SK-N-SH (cell line): ENCODE data around the gene PRRX1. TPM values are rescaled to one million over a fixed set of nuclear protein-coding genes. Genes with fewer than 3 reads are reported as not detected.
A peak's percentile ranks its signal among the peaks of the same experiment; 100 is the strongest.

Experiments
- CTCF ChIA-PET: fragments of 300-600, 350-600 bp; formaldehyde crosslinking; extraction: SDS; loops from one replicate; lab custom pipeline; 2021; lab: Yijun Ruan, JAX
- POLR2A ChIA-PET: fragments of 350-600 bp; sonication (Branson Sonifier 250); formaldehyde crosslinking; extraction: SDS; loops from one replicate; lab custom pipeline; 2020; ENCODE audit warnings: antibody characterized with exemption, inconsistent platforms; lab: Yijun Ruan, JAX
- DNase-seq: peaks from one replicate; pipeline ENCODE4 v3.0.0; 2012
- H2AFZ ChIP-seq: fragments of 200-600 bp; sonication (generic); 2 replicates; pipeline ENCODE4 v1.8.1; 2016; ENCODE audit warnings: antibody characterized with exemption, mild to moderate bottlenecking, low read depth
- H3F3A ChIP-seq: fragments of 200-600 bp; sonication (generic); replicated peaks from 2 replicates; pipeline ENCODE3; 2016; ENCODE audit warnings: antibody characterized with exemption, mild to moderate bottlenecking; ENCODE audit not compliant: insufficient read depth
- H3K27ac ChIP-seq, 2 experiments: fragments of 200-500 bp in 1 of 2; fragments of 200-600 bp in 1 of 2; sonication (Bioruptor generic) in 1 of 2; sonication (generic), shearing (Covaris generic) in 1 of 2; 2 replicates each; pipeline versions ENCODE4 v1.5.1 to v1.6.1; 2014 to 2016; ENCODE audit warnings: low read depth in 2 of 2, inconsistent platforms in 1 of 2, low read length in 1 of 2, mild to moderate bottlenecking in 1 of 2, mixed read lengths in 1 of 2
- H3K27me3 ChIP-seq: fragments of 200-600 bp; sonication (generic), shearing (Covaris generic); 2 replicates; pipeline ENCODE4 v1.6.1; 2016; ENCODE audit warnings: mixed run types; ENCODE audit not compliant: insufficient read depth
- H3K36me3 ChIP-seq, 2 experiments: fragments of 200-500 bp in 1 of 2; fragments of 200-600 bp in 1 of 2; sonication (Bioruptor generic) in 1 of 2; sonication (generic) in 1 of 2; replicated peaks in 1 of 2; 2 replicates each; pipeline versions ENCODE3 to v1.5.1; 2014 to 2016; ENCODE audit warnings: low read length in 1 of 2, mild to moderate bottlenecking in 1 of 2; ENCODE audit not compliant: insufficient read depth in 2 of 2, control insufficient read depth in 1 of 2
- H3K4me1 ChIP-seq, 2 experiments: fragments of 200-500 bp in 1 of 2; fragments of 200-600 bp in 1 of 2; sonication (Bioruptor generic) in 1 of 2; sonication (generic), shearing (Covaris generic) in 1 of 2; 2 replicates each; pipeline versions ENCODE4 v1.5.1 to v1.6.1; 2014 to 2016; ENCODE audit warnings: low read depth in 1 of 2, low read length in 1 of 2, mixed run types in 1 of 2; ENCODE audit not compliant: insufficient read depth in 2 of 2, control insufficient read depth in 1 of 2
- H3K4me2 ChIP-seq: fragments of 200-600 bp; sonication (generic), shearing (Covaris generic); 2 replicates; pipeline ENCODE4 v1.6.1; 2017; ENCODE audit warnings: mixed run types
- H3K4me3 ChIP-seq, 2 experiments: fragments of 200-500 bp in 1 of 2; fragments of 200-600 bp in 1 of 2; sonication (Bioruptor generic) in 1 of 2; sonication (generic), shearing (Covaris generic) in 1 of 2; 2 replicates each; pipeline versions ENCODE4 v1.5.1 to v1.8.1; 2014 to 2016; ENCODE audit warnings: low read depth in 2 of 2, inconsistent platforms in 1 of 2, low read length in 1 of 2, mild to moderate bottlenecking in 1 of 2, mixed read lengths in 1 of 2, moderate library complexity in 1 of 2
- H3K79me2 ChIP-seq: fragments of 200-600 bp; sonication (generic); 2 replicates; pipeline ENCODE4 v1.8.1; 2017; ENCODE audit warnings: mild to moderate bottlenecking; ENCODE audit not compliant: insufficient read depth
- H3K9ac ChIP-seq: fragments of 200-600 bp; sonication (generic); 2 replicates; pipeline ENCODE4 v1.6.1; 2017; ENCODE audit warnings: mixed run types
- H3K9me2 ChIP-seq: fragments of 200-600 bp; sonication (generic); 2 replicates; pipeline ENCODE4 v1.6.1; 2017; ENCODE audit warnings: mixed run types
- H3K9me3 ChIP-seq: fragments of 200-600 bp; sonication (generic); 2 replicates; pipeline ENCODE4 v1.6.1; 2017; ENCODE audit warnings: mixed run types, mild to moderate bottlenecking, moderate library complexity
- H4K20me1 ChIP-seq: fragments of 200-600 bp; sonication (generic); 2 replicates; pipeline ENCODE4 v1.6.1; 2017; ENCODE audit warnings: mild to moderate bottlenecking, mixed run types; ENCODE audit not compliant: insufficient read depth
- ELF1 ChIP-seq: IDR thresholded peaks from 2 replicates; pipeline ENCODE4 v1.4.0; 2012
- EP300 ChIP-seq, 2 experiments: IDR thresholded peaks; 2 replicates each; pipeline versions ENCODE4 v1.4.0 to v1.6.1; 2012; ENCODE audit warnings: borderline replicate concordance in 1 of 2, low read depth in 1 of 2, low read length in 1 of 2
- FOSL2 ChIP-seq: IDR thresholded peaks from 2 replicates; pipeline ENCODE4 v1.4.0; 2012; ENCODE audit warnings: low read depth, mild to moderate bottlenecking, moderate library complexity, borderline replicate concordance
- GABPA ChIP-seq: IDR thresholded peaks from 2 replicates; pipeline ENCODE4 v1.4.0; 2012; ENCODE audit warnings: low read depth, mild to moderate bottlenecking
- JUND ChIP-seq: IDR thresholded peaks from 2 replicates; pipeline ENCODE4 v1.4.0; 2012
- NFIC ChIP-seq: IDR thresholded peaks from 2 replicates; pipeline ENCODE4 v1.4.0; 2012; ENCODE audit warnings: borderline replicate concordance
- POLR2AphosphoS5 ChIP-seq: IDR thresholded peaks from 2 replicates; pipeline ENCODE4 v1.6.1; 2012; ENCODE audit warnings: low read depth, low read length
- RAD21 ChIP-seq: IDR thresholded peaks from 2 replicates; pipeline ENCODE4 v1.6.1; 2012; ENCODE audit warnings: mild to moderate bottlenecking, low read length
- RFX5 ChIP-seq: IDR thresholded peaks from 2 replicates; pipeline ENCODE4 v1.6.1; 2012; ENCODE audit warnings: mild to moderate bottlenecking, improper control_type of control experiment, low read length
- RXRA ChIP-seq: IDR thresholded peaks from 2 replicates; pipeline ENCODE4 v1.4.0; 2012; ENCODE audit warnings: low read depth, mild to moderate bottlenecking, borderline replicate concordance
- SMC3 ChIP-seq: IDR thresholded peaks from 2 replicates; pipeline ENCODE4 v1.6.1; 2012; ENCODE audit warnings: low read depth, low read length, improper control_type of control experiment
- TCF12 ChIP-seq: IDR thresholded peaks from 2 replicates; pipeline ENCODE4 v1.4.0; 2012
- YY1 ChIP-seq: IDR thresholded peaks from 2 replicates; pipeline ENCODE4 v1.4.0; 2012; ENCODE audit warnings: low read depth, mild to moderate bottlenecking
- WGBS: methylation state at CpG from one replicate; pipeline ENCODE4 v1.1.6; 2017; ENCODE audit warnings: low lambda C conversion rate; 5-methylcytosine and 5-hydroxymethylcytosine counted together
- polyA plus RNA-seq, 3 experiments: library from polyadenylated mRNA; depleted of rRNA; stranded (reverse); fragments of >200 nt; gene quantifications; 2 replicates each; pipeline ENCODE4 v1.2.3, GENCODE V29; 2012
- TF ChIP-seq, protein P1 (sequence below): IDR thresholded peaks from 2 replicates; pipeline ENCODE4; 2012
- TF ChIP-seq, protein P2 (sequence below): IDR thresholded peaks from 2 replicates; pipeline ENCODE4 v1.4.0; 2012; ENCODE audit warnings: low read depth
- TF ChIP-seq, protein P3 (sequence below): fragments of 200-600 bp; sonication (generic); IDR thresholded peaks from 2 replicates; pipeline ENCODE4 v1.6.1; 2017; ENCODE audit warnings: antibody characterized with exemption, mild to moderate bottlenecking, moderate library complexity

The PRRX1 gene
- polyA plus RNA-seq, 1 of the 3 experiments (the other 2 are of a cell fraction) = 356 TPM

DNA sequence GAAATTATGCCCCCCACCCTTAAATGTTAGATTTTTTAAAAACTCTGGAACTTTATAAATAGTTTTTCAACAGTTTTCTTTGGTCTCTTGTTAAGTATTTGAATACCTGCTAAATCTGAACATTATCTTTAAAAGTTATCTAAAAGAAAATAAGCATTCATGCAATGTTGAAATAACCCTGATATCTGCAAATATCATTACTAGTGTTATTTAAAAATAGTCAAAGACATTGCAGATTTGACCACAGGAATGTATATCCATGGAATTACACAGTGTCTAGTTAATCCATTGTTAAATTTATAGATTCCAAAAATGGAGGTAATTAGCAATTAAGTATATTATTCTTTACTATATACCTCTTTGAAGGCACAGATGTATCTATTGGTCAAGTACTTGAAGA is 42.0 kb downstream of the PRRX1 start:
- Histone ChIP-seq H3K4me1 (peaks cover 12 to 74% of the 10 kb centered on the region in 2 experiments), H3F3A (peaks cover 96% of the 10 kb centered on the region), H2AFZ (no peak overlapping the region), H3K4me2 (no peak overlapping the region), H3K36me3 (peaks cover 15 to 33% of the 10 kb centered on the region in 2 experiments), H3K9me2 (no peaks in the 10 kb centered on the region), H3K9ac (no peak overlapping the region; the same call in 1 of the 2 replicates), H3K4me3 (no peak overlapping the region), H3K27ac (peak overlapping the region; percentile 44 to 99; a peak in 3 of 4 replicates), H3K79me2 (peaks cover 92% of the 10 kb centered on the region), H3K9me3 (no peaks in the 10 kb centered on the region), H4K20me1 (no peaks in the 10 kb centered on the region), H3K27me3 (no peaks in the 10 kb centered on the region)
- ChIA-PET POLR2A (no interaction called here), CTCF (no interaction called here)
- DNase-seq = no peak
- TF ChIP-seq EP300 (IDR thresholded peaks at IDR 0.05; ENCODE audit: borderline replicate concordance in 1 of 2, low read depth in 1 of 2, low read length in 1 of 2) (0 out of 4 replicates have a peak, but pooled peaks of 1 of the 2 experiments have one; percentile 3), POLR2AphosphoS5 (no peak)

DNA sequence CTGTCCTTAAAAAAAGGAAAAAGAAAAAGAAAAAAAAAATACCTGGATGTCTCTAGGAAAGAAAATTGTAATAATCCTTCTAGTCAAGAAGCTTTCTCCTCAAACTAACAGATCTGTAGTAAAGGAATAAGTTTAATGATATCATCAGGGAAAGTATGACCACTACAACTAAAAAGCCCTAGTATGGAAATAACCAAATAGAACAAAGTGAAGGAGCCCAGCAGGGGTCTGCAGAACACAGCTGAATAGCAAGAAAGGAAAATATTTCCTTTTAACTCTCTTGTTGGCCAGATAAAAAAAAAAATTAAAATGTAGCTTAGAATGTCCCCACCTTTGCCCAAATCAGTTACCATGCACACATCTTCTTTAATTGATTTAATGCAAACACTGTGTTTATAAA is 43.2 kb downstream of the PRRX1 start:
- CTCF ChIA-PET = no interaction called here

DNA sequence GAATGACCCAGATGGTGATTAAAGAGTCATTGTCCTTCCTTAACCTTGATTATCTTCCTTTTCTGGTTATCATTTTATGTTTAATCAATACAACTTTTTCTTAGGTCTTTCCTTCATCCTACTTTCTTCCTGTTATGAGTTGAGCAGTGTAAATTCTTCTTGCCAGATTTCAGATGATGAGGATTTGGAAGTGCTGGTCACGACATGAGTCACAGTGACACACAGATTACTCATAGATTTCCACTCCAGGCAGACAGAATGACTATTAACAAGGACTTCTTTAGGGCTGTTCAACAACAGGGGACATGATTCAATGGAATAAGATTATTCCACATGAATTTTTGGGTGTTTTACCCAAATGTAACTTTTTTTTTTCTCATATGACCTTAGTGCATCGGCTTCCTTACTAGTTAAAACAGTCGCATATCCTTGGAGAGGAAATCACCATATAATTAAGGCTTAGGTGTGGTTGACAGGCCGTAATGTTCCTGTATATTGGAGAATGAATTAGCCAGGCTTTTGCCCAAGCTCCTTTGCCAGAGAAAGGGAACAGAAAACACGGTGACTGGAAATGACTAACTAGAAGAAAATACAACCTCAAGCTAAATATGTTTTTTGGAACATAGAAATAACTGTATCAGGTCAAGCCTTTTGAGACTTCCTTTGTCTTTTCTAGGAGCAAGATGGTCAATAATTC is 44.2 kb downstream of the PRRX1 start:
- Histone ChIP-seq H3K36me3 (peaks cover 28 to 42% of the 10 kb centered on the region in 2 experiments), H3K9ac (peak overlapping the region; percentile 66), H3K4me2 (peak overlapping the region; percentile 44), H3K4me3 (no peak overlapping the region), H3K27ac (peak overlapping the region; percentile 88 to 99), H3F3A (peaks cover 95% of the 10 kb centered on the region), H3K9me3 (no peaks in the 10 kb centered on the region), H3K9me2 (no peaks in the 10 kb centered on the region), H2AFZ (no peak overlapping the region), H3K27me3 (no peaks in the 10 kb centered on the region), H4K20me1 (no peaks in the 10 kb centered on the region), H3K79me2 (peaks cover 88% of the 10 kb centered on the region), H3K4me1 (peaks cover 6 to 70% of the 10 kb centered on the region in 2 experiments)
- WGBS = 5% methylated on average over 5 of the region's 5 CpGs
- ChIA-PET CTCF (no interaction called here), POLR2A (no interaction called here)
- DNase-seq = no peak
- TF ChIP-seq, protein P1, sequence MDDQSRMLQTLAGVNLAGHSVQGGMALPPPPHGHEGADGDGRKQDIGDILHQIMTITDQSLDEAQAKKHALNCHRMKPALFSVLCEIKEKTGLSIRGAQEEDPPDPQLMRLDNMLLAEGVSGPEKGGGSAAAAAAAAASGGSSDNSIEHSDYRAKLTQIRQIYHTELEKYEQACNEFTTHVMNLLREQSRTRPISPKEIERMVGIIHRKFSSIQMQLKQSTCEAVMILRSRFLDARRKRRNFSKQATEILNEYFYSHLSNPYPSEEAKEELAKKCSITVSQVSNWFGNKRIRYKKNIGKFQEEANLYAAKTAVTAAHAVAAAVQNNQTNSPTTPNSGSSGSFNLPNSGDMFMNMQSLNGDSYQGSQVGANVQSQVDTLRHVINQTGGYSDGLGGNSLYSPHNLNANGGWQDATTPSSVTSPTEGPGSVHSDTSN = peak; percentile 89
- TF ChIP-seq TCF12 (peak; percentile 94), ELF1 (peak; percentile 41; the same call in 1 of the 2 replicates), GABPA (peak; percentile 33; the same call in 1 of the 2 replicates), FOSL2 (peak; percentile 100), RAD21 (no peak), YY1 (no peak), EP300 (IDR thresholded peaks at IDR 0.05; ENCODE audit: borderline replicate concordance in 1 of 2, low read depth in 1 of 2, low read length in 1 of 2) (peak; percentile 62 to 98), JUND (peak; percentile 99), SMC3 (no peak), POLR2AphosphoS5 (peak; percentile 81; the same call in 1 of the 2 replicates), NFIC (peak; percentile 87), RFX5 (no peak)
- TF ChIP-seq, protein P2, sequence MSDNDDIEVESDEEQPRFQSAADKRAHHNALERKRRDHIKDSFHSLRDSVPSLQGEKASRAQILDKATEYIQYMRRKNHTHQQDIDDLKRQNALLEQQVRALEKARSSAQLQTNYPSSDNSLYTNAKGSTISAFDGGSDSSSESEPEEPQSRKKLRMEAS = no peak; the same call in 1 of the 2 replicates

More for the DNA sequence above, 43.2 kb downstream of the PRRX1 start:
- no peak overlapping the region for H2AFZ ChIP-seq
- peak overlapping the region; percentile 66; the same call in 1 of the 2 replicates for H3K9ac ChIP-seq
- H3K4me3 ChIP-seq = no peak overlapping the region
- H3F3A ChIP-seq = peaks cover 95% of the 10 kb centered on the region
- H3K4me1 ChIP-seq = peaks cover 9 to 70% of the 10 kb centered on the region in 2 experiments
- H3K79me2 ChIP-seq = peaks cover 88% of the 10 kb centered on the region
- H3K27me3 ChIP-seq = no peaks in the 10 kb centered on the region
- H3K9me2 ChIP-seq = no peaks in the 10 kb centered on the region
- H3K4me2 ChIP-seq = peak overlapping the region; percentile 44
- H4K20me1 ChIP-seq = no peaks in the 10 kb centered on the region
- H3K9me3 ChIP-seq = no peaks in the 10 kb centered on the region
- POLR2A ChIA-PET = no interaction called here
- H3K27ac ChIP-seq = peak overlapping the region; percentile 88 to 99; a peak in 3 of 4 replicates
- peaks cover 20 to 35% of the 10 kb centered on the region in 2 experiments for H3K36me3 ChIP-seq
- no peak for DNase-seq
- TF ChIP-seq, protein P3, sequence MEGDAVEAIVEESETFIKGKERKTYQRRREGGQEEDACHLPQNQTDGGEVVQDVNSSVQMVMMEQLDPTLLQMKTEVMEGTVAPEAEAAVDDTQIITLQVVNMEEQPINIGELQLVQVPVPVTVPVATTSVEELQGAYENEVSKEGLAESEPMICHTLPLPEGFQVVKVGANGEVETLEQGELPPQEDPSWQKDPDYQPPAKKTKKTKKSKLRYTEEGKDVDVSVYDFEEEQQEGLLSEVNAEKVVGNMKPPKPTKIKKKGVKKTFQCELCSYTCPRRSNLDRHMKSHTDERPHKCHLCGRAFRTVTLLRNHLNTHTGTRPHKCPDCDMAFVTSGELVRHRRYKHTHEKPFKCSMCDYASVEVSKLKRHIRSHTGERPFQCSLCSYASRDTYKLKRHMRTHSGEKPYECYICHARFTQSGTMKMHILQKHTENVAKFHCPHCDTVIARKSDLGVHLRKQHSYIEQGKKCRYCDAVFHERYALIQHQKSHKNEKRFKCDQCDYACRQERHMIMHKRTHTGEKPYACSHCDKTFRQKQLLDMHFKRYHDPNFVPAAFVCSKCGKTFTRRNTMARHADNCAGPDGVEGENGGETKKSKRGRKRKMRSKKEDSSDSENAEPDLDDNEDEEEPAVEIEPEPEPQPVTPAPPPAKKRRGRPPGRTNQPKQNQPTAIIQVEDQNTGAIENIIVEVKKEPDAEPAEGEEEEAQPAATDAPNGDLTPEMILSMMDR = 0 out of 2 replicates have a peak, but pooled peaks have one; percentile 12
- TF ChIP-seq RXRA = no peak
